Tibial artery (tissue), 4 donors: ENCODE measurements around the gene AJM1.
"Not testable (repeated sequence)": the region's sequence is repeated elsewhere in the genome, so short reads cannot be mapped to it uniquely, and the experiment has no call there.

ENCODE experiments used
- DNase-seq, 2 donors: peaks; one replicate each; pipeline ENCODE4 v3.0.0-alpha.2; 2019
- H3K27ac ChIP-seq, 2 donors: fragments of 200-600 bp; sonication (generic) in 1 of 2; 1 replicate in 1 of 2; 2 replicates in 1 of 2; pipeline ENCODE4 v1.5.1; 2018 to 2019; ENCODE audit warnings: mild to moderate bottlenecking in 1 of 2
- H3K27me3 ChIP-seq, 2 donors: fragments of 200-600 bp; sonication (generic) in 1 of 2; one replicate each; pipeline versions ENCODE4 v1.5.1 to v1.6.0; 2016 to 2019
- H3K36me3 ChIP-seq, 3 donors: fragments of 200-600 bp; sonication (generic) in 2 of 3; one replicate each; pipeline ENCODE4 v1.5.1; 2016 to 2019; ENCODE audit warnings: mild to moderate bottlenecking in 2 of 3
- H3K4me1 ChIP-seq, 4 donors: fragments of 200-600 bp; sonication (generic) in 2 of 4; 1 replicate in 3 of 4; 2 replicates in 1 of 4; pipeline ENCODE4 v1.5.1; 2016 to 2019
- H3K4me3 ChIP-seq, 2 donors: fragments of 200-600 bp; sonication (generic) in 1 of 2; 1 replicate in 1 of 2; 2 replicates in 1 of 2; pipeline ENCODE4 v1.5.1; 2018 to 2019; ENCODE audit warnings: mild to moderate bottlenecking in 2 of 2
- H3K9me3 ChIP-seq, 3 donors: fragments of 200-600 bp; sonication (generic) in 1 of 3; one replicate each; pipeline ENCODE4 v1.5.1; 2016 to 2019
- CTCF ChIP-seq, 2 experiments: fragments of 200-600 bp in 1 of 2; fragments of 450-650 bp in 1 of 2; IDR thresholded peaks; one replicate each; pipeline ENCODE4 v1.5.1; 2017 to 2019; ENCODE audit warnings: antibody characterized with exemption in 2 of 2, mild to moderate bottlenecking in 1 of 2, moderate library complexity in 1 of 2
- intact Hi-C: fragments of 100-400 bp; cut with DNase I; formaldehyde crosslinking; loops from one replicate; pipeline ENCODE4 v1.15.0; 2023; ENCODE audit warnings: low total_unique reads

Gene AJM1

GRCh38 chr9:136798708-136799078 lies 43.6 kb upstream of the AJM1 start:
- intact Hi-C loops = no loop called here
- H3K27me3 ChIP-seq = peaks cover 0 to 86% of the 10 kb centered on the region in 2 donors
- no peak overlapping the region for H3K4me3 ChIP-seq
- no peaks in the 10 kb centered on the region for H3K9me3 ChIP-seq
- H3K27ac ChIP-seq = no peak overlapping the region
- DNase-seq = no peak
- peaks cover 0 to 5% (median 0%) of the 10 kb centered on the region in 3 donors for H3K36me3 ChIP-seq
- H3K4me1 ChIP-seq = peaks cover 0 to 29% (median 18%) of the 10 kb centered on the region in 4 donors
- TF ChIP-seq CTCF (IDR thresholded peaks at IDR 0.05) = no peak

- no peaks in the 10 kb centered on the region for H3K36me3 ChIP-seq
- no peak for TF ChIP-seq CTCF (IDR thresholded peaks at IDR 0.05)
- H3K27ac ChIP-seq = no peak overlapping the region
- no peak for DNase-seq
- intact Hi-C loops = no loop called here
- H3K27me3 ChIP-seq = peaks cover 0 to 86% of the 10 kb centered on the region in 2 donors
- no peaks in the 10 kb centered on the region for H3K9me3 ChIP-seq
- peak overlapping the region in 1 of 2 donors; percentile 33 for H3K4me3 ChIP-seq
- H3K4me1 ChIP-seq = peaks cover 0 to 34% (median 18%) of the 10 kb centered on the region in 4 donors
These were observed 43.0 kb upstream of the AJM1 start for GRCh38 chr9:136799079-136799853.

GRCh38 chr9:136799854-136800657 lies 42.2 kb upstream of the AJM1 start:
- no peaks in the 10 kb centered on the region for H3K9me3 ChIP-seq
- H3K36me3 ChIP-seq = no peaks in the 10 kb centered on the region
- H3K4me3 ChIP-seq = peak overlapping the region; percentile 5 to 33
- intact Hi-C loops = no loop called here
- no peak for TF ChIP-seq CTCF (IDR thresholded peaks at IDR 0.05)
- peaks cover 0 to 37% (median 18%) of the 10 kb centered on the region in 4 donors for H3K4me1 ChIP-seq
- no peak overlapping the region for H3K27ac ChIP-seq
- DNase-seq = no peak
- peaks cover 0 to 85% of the 10 kb centered on the region in 2 donors for H3K27me3 ChIP-seq

GRCh38 chr9:136802321-136802720 lies 40.0 kb upstream of the AJM1 start:
- no peaks in the 10 kb centered on the region for H3K9me3 ChIP-seq
- H3K27me3 ChIP-seq = peaks cover 0 to 62% of the 10 kb centered on the region in 2 donors
- H3K4me1 ChIP-seq = peaks cover 0 to 48% (median 27%) of the 10 kb centered on the region in 4 donors
- TF ChIP-seq CTCF (IDR thresholded peaks at IDR 0.05) = no peak
- H3K36me3 ChIP-seq = no peaks in the 10 kb centered on the region
- no peak overlapping the region for H3K27ac ChIP-seq
- DNase-seq = no peak
- intact Hi-C loops = no loop called here
- no peak overlapping the region for H3K4me3 ChIP-seq

- intact Hi-C loops, H3K9me3 ChIP-seq, DNase-seq, H3K4me3 ChIP-seq, H3K27ac ChIP-seq, H3K36me3 ChIP-seq: not testable (repeated sequence)
- Histone ChIP-seq H3K27me3 (peaks cover 0 to 54% of the 10 kb centered on the region in 2 donors), H3K4me1 (peaks cover 0 to 50% (median 28%) of the 10 kb centered on the region in 4 donors)
These were observed 39.2 kb upstream of the AJM1 start for GRCh38 chr9:136803009-136803550.
